GM12878 (cell line): ENCODE measurements around the gene HACD3.

Experiments
- CREM ChIP-seq: IDR thresholded peaks from 2 replicates; pipeline ENCODE4 v1.6.1; 2014; ENCODE audit warnings: antibody characterized with exemption, low read depth
- DPF2 ChIP-seq: fragments of 450-650 bp; IDR thresholded peaks from 2 replicates; pipeline ENCODE4 v1.6.1; 2017; ENCODE audit warnings: mild to moderate bottlenecking
- JUNB ChIP-seq: IDR thresholded peaks from 2 replicates; pipeline ENCODE4 v1.6.1; 2016; ENCODE audit warnings: antibody characterized with exemption, mild to moderate bottlenecking
- PML ChIP-seq: IDR thresholded peaks from 2 replicates; pipeline ENCODE4 v1.6.1; 2012; ENCODE audit warnings: low read length, inconsistent platforms
- POLR2A ChIP-seq: IDR thresholded peaks from 2 replicates; pipeline ENCODE4 v1.6.1; 2011; ENCODE audit warnings: low read depth, mild to moderate bottlenecking, low read length
- POLR2AphosphoS5 ChIP-seq: IDR thresholded peaks from 2 replicates; pipeline ENCODE4 v1.6.1; 2011; ENCODE audit warnings: mild to moderate bottlenecking, low read length, inconsistent platforms
- SIN3A ChIP-seq: IDR thresholded peaks from 2 replicates; pipeline ENCODE4 v1.6.1; 2012; ENCODE audit warnings: low read depth, low read length, improper control_type of control experiment
- SUZ12 ChIP-seq: fragments of 200-600 bp; sonication (generic); IDR thresholded peaks from one replicate; pipeline ENCODE4 v1.6.1; 2018; ENCODE audit warnings: antibody characterized with exemption, mild to moderate bottlenecking; ENCODE audit not compliant: unreplicated experiment
- TF ChIP-seq, protein P1 (sequence below): IDR thresholded peaks from 2 replicates; pipeline ENCODE4 v1.6.1; 2012; ENCODE audit warnings: improper control_type of control experiment, low read depth, low read length; ENCODE audit not compliant: insufficient replicate concordance
- TF ChIP-seq, protein P2 (sequence below), 3 experiments: IDR thresholded peaks in 2 of 3; conservative IDR thresholded peaks in 1 of 3; 2 replicates each; pipeline ENCODE4 v1.5.1; 2011; ENCODE audit warnings: low read depth in 3 of 3, low read length in 3 of 3, mild to moderate bottlenecking in 3 of 3, control low read depth in 2 of 3, moderate library complexity in 2 of 3, inconsistent platforms in 1 of 3, mixed read lengths in 1 of 3; ENCODE audit not compliant: control insufficient read depth in 2 of 3, insufficient read depth in 1 of 3; ENCODE audit errors: extremely low read depth in 1 of 3

DNA sequence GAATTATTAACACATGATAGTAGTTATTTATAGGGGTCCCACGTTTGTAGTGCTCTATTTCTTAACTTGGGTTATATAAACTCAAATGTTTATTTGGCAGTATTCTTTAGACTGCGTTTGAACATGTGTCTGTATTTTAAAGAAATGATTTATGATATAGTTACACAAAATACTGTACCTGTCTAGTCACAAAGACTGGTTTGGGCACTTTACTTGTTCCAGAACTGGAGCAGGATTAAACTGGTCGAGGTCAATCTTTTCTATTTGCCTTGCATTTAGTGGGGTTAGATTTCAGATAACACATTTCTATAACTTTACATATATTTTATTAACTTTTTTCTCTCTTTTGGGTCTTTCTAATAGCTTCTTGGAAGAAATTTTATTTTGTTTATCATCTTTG, 39.5 kb downstream of the HACD3 start:
- TF ChIP-seq POLR2A (no peak), SUZ12 (no peak), JUNB (no peak), PML (no peak), DPF2 (no peak), SIN3A (no peak), POLR2AphosphoS5 (no peak), CREM (no peak)
- TF ChIP-seq, protein P1, sequence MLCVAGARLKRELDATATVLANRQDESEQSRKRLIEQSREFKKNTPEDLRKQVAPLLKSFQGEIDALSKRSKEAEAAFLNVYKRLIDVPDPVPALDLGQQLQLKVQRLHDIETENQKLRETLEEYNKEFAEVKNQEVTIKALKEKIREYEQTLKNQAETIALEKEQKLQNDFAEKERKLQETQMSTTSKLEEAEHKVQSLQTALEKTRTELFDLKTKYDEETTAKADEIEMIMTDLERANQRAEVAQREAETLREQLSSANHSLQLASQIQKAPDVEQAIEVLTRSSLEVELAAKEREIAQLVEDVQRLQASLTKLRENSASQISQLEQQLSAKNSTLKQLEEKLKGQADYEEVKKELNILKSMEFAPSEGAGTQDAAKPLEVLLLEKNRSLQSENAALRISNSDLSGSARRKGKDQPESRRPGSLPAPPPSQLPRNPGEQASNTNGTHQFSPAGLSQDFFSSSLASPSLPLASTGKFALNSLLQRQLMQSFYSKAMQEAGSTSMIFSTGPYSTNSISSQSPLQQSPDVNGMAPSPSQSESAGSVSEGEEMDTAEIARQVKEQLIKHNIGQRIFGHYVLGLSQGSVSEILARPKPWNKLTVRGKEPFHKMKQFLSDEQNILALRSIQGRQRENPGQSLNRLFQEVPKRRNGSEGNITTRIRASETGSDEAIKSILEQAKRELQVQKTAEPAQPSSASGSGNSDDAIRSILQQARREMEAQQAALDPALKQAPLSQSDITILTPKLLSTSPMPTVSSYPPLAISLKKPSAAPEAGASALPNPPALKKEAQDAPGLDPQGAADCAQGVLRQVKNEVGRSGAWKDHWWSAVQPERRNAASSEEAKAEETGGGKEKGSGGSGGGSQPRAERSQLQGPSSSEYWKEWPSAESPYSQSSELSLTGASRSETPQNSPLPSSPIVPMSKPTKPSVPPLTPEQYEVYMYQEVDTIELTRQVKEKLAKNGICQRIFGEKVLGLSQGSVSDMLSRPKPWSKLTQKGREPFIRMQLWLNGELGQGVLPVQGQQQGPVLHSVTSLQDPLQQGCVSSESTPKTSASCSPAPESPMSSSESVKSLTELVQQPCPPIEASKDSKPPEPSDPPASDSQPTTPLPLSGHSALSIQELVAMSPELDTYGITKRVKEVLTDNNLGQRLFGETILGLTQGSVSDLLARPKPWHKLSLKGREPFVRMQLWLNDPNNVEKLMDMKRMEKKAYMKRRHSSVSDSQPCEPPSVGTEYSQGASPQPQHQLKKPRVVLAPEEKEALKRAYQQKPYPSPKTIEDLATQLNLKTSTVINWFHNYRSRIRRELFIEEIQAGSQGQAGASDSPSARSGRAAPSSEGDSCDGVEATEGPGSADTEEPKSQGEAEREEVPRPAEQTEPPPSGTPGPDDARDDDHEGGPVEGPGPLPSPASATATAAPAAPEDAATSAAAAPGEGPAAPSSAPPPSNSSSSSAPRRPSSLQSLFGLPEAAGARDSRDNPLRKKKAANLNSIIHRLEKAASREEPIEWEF = no peak
- TF ChIP-seq, protein P2, sequence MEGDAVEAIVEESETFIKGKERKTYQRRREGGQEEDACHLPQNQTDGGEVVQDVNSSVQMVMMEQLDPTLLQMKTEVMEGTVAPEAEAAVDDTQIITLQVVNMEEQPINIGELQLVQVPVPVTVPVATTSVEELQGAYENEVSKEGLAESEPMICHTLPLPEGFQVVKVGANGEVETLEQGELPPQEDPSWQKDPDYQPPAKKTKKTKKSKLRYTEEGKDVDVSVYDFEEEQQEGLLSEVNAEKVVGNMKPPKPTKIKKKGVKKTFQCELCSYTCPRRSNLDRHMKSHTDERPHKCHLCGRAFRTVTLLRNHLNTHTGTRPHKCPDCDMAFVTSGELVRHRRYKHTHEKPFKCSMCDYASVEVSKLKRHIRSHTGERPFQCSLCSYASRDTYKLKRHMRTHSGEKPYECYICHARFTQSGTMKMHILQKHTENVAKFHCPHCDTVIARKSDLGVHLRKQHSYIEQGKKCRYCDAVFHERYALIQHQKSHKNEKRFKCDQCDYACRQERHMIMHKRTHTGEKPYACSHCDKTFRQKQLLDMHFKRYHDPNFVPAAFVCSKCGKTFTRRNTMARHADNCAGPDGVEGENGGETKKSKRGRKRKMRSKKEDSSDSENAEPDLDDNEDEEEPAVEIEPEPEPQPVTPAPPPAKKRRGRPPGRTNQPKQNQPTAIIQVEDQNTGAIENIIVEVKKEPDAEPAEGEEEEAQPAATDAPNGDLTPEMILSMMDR (IDR thresholded peaks at IDR 0.05 in 2 of 3, conservative IDR thresholded peaks at IDR 0.05 in 1 of 3; ENCODE audit: control insufficient read depth in 2 of 3, extremely low read depth in 1 of 3, insufficient read depth in 1 of 3, low read depth in 3 of 3, low read length in 3 of 3) = no peak
